Muscle of back (tissue), 11 donors: ENCODE measurements around the gene IL15RA. TPM values are rescaled to one million over a fixed set of nuclear protein-coding genes. Genes with fewer than 3 reads are reported as not detected.
A peak's percentile ranks its signal among the peaks of the same experiment; 100 is the strongest.
"Not testable (repeated sequence)": the region's sequence is repeated elsewhere in the genome, so short reads cannot be mapped to it uniquely, and the experiment has no call there.

Experiments used
- DNase-seq, 3 donors: peaks; one replicate each; pipeline versions ENCODE4 v3.0.0 to v3.0.0-alpha.2; 2013
- polyA plus RNA-seq, 10 donors: library from polyadenylated mRNA; unstranded; fragments of 120-200 nt; gene quantifications; one replicate each; pipeline ENCODE4 v1.2.1, GENCODE V29; 2013; ENCODE audit not compliant: insufficient read length in 10 of 10

IL15RA gene
- polyA plus RNA-seq, 10 donors = 1.2 to 3.9 (median 2.2) TPM

DNA sequence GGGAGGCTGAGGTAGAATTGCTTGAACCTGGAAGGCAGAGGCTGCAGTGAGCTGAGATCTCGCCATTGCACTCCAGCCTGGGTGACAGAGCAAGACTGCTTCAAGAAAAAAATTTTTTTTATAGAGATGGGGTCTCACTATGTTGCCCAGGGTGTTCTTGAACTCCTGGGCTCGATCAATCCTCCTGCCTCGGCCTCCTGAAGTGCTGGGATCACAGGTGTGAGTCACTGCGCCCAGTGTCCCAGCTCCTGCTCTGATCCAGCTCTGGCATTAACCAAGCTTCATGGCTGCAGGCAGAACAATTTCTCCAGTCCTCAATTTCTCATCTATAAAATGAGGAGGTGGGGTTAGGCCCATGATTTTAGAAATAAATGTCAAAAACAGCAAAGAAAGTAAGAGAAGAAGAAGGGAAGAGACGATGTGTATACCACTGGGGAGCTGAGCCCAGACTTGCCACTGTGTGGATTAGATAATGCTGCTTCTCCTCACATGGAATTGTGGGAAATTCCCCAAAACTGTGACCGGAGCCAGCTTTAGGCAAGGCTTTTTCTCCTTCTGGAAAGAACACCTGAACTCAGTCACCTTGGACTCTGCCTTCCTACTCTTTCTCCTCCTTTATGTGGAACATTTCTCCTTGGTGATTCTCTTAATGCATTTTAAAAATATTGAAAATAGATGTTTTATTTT lies 25.5 kb downstream of the IL15RA start:
- no peak for DNase-seq

DNA sequence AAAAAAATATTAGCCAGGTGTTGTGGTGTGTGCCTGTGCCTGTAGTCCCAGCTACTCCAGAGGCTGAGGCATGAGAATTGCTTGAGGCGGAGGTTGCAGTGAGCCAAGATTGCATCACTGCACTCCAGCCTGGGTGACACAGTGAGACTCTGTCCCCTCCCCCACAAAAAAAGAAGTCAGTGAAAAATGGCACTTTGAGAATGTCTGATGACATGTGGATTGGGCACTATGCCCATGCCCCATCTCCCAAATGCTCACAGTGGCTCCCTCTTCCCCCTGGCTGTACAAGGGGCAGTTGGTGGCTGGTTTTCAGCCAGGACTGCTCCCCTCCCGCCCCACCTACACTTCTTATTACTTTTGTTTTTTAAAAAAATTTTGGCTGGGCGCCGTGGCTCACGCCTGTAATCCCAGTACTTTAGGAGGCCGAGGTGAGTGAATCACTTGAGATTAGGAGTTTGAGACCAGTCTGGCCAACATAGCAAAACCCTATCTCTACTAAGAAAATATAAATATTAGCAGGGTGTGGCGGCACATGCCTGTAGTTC lies 26.1 kb downstream of the IL15RA start:
- DNase-seq = no peak

DNA sequence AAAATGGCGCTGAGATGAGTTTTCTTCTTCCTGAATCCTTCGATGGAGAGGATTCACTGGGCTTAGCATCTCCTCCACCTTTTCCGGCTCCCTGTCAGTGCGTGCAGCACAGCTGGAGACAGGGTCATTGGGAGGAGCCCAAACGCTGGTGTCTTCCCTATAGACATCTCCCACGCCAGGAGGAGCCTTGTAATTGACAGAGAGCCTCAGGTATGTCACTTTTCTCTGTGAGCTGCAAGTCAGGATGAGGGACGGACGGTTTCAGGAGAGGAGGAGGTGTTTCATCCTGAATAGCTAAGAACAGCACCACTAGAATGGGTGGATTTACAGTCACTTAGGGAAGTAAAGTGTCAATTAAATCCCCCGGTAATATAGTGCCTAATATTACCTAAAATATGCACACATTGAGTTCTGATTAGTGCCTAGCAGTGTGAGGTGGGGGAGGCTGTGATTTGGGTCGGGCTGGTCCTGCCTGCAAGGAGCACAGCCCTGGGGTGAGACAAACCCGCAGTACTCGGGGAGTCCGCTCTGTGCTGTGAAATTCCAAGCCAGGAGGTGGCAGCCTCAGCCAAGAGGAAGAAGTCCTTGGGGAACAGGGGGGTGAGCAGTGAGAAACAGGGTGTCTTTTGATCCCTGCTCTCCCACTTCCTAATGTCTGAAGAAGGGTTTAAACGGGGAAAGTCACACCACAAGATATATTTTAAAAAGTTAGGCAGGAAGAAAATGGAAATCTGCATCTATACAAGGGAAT lies 28.2 kb downstream of the IL15RA start:
- DNase-seq = peak; percentile 34 to 68 (median 50)

DNA sequence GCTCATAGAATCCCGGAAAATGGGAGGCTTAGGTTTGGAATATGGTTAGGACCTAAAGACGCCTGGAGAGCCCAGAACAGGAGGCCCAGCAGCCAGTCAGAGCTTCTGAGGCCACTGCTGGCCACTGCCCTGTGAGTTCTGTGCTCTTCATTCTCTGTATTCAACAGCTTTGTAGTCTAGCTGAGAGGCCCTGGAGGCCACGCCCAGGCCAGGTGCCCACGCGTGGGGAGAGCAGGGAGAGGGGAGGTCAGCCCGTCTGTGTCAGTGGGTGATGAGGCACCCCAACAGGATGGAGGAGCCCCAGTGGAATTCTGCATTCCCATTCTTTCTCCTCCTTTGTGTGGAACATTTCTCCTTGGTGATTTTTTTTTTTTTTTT lies 29.1 kb downstream of the IL15RA start:
- no peak for DNase-seq

DNA sequence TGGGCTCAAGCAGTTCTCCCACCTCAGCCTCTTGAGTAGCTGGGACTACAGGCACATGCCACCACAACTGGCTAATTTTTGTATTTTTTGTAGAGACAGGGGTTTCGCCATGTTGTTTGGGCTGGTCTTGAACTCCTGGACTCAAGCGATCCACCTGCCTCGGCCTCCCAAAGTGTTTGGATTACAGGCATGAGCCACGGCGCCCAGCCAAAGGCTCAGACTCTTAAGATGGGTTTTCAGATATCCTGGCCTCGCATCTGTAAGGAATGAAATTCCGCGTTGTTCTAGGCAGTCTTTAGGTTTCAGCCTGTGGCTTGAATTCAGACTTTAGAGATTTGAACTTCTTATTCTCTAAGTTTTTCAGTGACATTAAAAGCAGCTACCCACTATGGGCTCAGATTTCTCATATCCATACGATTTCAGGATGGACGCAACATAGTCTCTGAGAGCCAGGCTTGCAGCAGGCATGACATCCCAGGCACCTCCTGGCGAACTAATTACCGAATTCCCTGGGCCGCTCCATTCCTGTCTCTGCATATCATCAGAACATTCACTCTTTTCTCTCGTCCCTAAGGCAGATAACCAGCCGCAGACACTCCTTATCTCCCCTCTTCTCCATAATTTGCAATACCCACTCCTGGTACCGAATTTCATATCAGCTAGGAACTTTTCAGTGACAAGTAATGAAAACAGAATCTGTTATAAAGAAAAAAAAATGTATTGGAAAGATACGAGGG lies 29.7 kb downstream of the IL15RA start:
- no peak for DNase-seq

DNA sequence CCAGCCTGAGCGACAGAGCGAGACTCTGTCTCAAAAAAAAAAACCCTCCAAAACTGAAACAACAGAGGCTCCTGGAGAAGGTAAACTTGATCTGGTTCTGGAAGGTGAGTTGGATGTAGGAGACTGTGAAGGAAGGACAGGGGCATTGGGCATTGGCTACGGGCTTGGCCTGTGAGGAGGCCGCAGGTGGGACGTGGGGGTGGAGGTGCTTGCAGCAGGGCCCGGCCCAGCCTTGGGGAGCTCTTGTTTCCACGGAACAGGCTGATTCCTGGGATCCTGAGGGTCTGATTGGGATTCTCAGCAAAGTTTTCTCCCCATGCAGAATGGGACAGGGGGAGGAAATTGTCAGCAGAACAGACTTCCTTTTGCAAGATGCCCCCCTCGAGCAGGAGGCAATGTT lies 30.6 kb downstream of the IL15RA start:
- no peak for DNase-seq

DNA sequence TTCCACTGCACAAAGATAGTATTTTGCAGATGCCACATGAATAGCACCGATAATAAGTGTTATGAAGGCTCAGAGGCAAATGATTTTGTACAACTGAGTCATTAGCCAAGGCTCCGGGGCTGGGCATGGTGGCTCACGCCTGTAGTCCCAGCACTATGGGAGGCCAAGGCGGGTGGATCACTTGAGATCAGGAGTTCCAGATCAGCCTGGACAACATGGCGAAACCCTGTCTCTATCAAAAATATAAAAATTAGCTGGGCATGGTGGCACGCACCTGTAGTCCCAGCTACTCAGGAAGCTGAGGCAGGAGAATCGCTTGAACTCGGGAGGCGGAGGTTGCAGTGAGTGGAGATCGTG lies 30.9 kb downstream of the IL15RA start:
- DNase-seq = not testable (repeated sequence)

DNA sequence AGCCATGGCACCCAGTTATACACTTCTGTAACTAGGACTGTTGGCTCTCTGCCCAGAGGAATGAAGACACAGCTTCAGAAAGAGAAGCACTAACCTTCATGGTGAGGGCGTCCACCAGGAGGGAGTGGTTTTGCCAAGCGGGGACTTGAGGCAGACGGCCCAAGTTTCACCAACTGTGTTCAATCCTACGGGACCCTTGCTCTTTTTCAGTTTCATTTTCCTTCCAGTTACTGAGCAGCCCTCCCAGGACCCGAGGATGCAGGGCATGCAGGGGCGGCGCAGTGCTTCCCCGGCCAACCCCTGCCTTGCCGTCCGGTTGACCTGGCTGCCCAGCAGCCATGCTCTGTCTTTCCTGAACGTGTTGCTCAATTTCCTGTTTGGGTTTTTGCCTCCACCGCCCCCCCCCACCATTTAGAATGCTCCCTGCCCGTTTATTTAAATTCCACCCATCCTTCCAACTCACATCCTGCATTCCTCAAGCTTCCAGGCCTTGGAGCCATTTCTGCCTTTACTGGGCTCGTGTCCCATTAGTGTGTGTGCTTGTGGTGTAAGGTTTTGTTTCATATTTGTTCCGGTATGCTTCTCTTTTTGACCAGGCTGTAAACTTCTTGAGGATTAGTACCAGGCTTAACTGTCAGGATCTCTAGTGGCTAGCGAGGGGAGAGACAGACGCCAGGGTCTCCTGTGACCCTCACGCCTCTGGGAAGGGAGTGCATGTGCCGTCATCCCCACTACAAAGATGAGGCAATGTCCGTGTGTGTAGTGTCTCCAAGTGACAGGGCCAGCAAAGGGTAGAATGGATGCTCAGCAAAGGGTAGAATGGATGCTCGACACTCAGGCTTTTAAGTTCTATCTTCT lies 31.6 kb downstream of the IL15RA start:
- DNase-seq = peak; percentile 86 to 92 (median 87)

DNA sequence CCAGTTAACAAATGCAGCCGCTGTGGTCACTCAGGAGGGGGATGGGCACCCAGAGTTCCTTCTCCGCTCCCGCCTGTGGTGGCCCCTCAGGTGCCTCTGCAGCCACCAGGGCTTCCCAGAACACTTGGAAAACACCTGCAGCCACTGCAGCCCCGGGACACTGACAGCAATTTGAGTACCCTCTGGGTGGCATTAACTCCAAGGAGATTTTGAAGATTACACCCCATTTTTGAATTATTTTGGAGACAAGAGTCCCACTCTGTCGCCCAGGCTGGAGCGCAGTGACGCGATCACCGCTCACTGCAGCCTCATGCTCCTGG lies 32.2 kb downstream of the IL15RA start:
- no peak for DNase-seq

DNA sequence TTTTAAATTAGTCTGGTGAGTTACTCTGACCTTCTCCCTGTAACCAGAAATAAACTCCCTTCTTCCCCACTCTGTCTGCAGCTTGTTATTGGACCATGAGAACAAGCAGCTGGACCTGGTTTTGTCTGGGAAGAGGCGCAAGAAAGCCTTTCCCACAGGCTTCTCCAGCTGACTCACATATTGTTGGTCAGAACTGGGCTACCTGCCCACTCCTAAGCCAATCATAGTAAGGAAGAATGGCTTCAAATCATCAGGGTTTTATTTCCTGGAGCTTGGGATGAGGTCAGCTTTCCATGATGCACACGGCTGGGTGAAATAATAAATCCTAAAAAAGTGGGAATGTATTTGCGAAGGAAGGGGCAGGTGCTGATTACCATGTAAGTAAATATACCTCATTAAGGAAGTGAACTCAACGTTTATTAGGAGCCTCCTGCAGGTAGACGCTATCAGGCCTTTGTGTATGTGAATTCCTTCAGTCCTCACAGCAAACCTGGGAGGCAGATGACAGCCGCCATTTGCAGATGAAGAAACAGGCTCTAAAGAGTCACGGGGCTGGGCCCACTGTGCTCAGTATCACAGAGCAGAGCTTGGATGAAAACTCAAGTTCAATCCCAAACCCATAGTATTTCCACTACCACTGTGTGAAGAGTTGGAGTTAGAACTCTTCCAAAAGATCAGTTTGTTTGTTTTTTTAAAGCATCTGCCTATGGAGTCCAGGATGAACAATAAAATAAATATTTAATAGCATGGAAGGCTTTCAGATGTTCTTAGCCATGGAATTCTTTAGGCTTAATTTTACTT lies 32.8 kb downstream of the IL15RA start:
- DNase-seq = peak; percentile 97 to 98 (median 98)

DNA sequence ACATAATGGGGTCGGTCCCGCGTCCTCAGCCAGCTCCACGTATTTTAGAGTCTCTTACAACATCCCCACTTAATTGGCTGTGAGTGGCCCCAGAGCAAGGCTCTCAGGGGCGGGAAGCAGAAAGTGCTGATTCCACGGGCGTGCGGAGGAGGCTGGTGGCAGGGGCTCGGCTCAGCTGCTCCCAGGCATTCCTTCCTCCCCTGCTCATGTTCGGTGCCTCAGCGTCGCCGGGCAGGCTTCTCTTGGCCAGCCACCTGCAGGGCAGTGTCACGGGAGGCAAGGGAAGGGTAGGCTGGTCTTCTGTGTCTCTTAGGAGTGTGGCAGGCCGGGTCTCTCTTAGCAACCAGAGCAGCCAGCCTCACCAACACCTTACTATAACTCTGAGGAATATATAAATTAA lies 33.8 kb downstream of the IL15RA start:
- peak; percentile 36 to 73 (median 43) for DNase-seq

DNA sequence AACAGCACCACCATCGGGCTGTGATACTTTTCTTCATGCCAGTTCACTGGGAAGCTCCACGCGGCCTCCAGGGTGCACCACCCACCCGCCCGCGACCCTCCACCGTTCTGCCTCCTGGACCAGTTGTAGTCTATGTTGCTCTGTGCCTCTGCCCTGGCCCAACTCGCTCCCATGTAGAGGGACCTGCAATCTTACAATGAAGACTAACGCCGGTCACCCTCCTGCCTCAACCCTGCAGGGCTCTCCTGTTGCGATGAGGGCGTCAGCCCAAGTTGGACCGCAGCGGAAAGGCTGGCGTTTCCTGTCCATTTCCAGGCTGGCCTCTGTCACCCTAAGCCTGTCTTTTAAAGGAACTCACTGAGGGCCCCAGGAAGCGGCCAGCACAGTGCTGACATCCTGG lies 34.9 kb downstream of the IL15RA start:
- DNase-seq = peak in 2 of 3 donors; percentile 33 to 55

DNA sequence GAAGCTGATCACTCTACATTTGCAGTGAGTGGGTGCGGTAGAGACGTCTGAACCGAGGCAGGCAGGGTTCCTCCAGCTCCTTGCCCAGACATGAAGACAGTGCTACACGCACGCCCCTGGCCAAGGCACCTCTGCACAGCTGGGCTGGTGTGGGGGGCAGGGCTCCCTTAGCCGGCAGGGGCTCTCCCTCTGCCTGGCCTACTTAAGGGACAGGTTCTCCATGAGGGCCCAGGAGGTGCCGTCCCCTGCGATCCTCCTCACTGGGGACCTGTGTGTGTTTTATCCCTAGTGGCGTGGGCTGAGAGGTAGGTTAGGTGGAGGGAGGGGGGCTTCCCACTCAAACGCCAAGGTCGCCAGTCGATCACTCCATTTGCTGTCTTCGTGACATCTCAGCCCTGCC lies 35.3 kb downstream of the IL15RA start:
- no peak for DNase-seq

DNA sequence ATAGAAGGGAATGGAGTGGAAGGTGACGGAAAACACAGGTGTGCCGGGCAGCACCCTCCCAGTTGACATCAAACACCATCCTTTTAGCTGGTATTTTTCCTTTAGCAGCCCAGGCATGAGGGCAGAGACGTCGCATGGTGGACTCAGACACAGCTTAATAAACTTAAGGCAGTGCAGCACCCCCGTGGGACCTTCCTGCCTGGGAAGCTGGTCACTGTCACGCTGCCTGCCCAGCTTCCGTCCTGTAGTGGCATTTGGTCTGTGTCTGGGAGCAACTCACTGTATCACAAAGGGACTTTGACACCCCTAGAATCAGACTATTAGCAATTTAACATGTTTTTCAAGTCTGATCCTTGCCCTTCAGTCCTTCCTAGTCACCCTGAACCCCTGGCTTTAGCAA lies 35.8 kb downstream of the IL15RA start:
- no peak for DNase-seq

DNA sequence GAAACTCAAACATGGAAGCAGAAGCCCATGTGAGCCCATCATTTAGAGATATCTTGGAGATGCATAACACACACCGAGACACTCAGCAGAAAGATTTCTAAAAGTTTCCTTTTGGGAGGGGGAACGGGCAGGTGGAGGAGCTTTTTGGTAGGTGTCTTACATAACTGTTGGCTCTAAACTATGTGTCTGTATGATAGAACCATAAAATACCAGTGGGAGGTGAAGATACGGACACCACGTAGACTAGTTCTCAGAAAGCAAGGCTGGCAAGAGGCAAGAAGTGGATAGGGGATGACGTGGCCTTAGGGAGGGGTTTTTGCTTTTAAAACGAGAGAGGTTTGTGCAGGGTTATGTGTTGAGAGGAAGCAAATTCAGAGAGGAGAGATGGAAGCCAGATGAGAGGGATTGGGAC lies 36.5 kb downstream of the IL15RA start:
- no peak for DNase-seq

DNA sequence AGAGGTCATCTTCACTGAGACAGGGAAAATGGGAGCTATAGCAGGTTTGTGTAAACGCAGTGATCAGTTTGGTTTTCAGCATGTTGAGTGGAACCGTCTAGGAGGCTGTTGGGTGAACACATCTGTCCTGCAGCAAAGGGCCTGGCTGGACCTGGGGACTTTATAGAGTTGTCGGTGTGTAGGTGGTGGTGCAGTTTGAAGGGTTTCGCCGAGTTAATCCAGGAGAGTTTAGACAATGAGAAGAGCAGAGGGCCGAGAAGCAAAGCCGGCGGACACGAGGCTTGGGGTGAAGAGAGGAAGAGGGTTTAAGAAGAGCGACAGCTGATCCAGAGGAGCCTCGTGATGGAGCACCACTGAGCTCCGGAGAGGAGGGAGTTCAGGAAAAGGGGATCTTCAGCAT lies 39.1 kb downstream of the IL15RA start:
- no peak for DNase-seq

DNA sequence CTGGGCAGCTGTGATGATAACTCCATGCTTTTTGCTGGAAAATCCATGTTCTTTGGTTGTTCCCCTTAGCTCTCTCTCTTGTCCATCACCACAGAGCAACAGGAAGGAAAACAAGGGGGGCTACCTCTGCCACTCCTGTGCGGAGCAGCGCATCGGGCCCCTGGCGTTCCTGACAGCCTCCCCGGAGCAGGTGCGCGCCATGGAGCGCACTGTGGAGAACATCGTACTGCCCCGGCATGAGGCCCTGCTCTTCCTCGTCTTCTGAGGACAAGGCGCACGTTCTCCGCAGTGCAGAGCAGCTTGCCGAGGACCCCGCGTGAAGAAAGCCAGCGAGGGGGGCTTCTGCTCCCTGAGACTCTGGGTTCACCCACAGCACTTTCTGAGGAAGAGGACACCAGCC lies 40.3 kb downstream of the IL15RA start:
- no peak for DNase-seq

DNA sequence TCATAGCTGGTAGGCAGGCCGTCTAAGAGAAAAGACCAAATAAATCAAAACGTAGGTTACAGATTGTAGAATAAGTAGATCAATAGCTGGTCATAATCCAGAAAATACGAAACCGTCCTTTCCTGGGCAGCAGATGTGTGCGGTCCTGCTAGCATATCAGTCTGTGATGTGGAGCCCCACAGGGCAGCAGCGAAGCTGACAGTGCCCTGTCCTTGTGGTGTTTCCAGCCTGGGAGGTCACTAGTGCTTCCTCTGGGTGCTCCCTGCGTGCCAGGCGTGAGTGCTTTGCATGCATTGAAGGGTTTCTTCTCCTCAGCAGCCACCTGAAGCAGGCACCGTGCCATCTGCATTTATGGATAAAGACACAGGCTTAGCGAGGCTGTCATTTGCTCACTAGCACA lies 41.7 kb downstream of the IL15RA start:
- no peak for DNase-seq

DNA sequence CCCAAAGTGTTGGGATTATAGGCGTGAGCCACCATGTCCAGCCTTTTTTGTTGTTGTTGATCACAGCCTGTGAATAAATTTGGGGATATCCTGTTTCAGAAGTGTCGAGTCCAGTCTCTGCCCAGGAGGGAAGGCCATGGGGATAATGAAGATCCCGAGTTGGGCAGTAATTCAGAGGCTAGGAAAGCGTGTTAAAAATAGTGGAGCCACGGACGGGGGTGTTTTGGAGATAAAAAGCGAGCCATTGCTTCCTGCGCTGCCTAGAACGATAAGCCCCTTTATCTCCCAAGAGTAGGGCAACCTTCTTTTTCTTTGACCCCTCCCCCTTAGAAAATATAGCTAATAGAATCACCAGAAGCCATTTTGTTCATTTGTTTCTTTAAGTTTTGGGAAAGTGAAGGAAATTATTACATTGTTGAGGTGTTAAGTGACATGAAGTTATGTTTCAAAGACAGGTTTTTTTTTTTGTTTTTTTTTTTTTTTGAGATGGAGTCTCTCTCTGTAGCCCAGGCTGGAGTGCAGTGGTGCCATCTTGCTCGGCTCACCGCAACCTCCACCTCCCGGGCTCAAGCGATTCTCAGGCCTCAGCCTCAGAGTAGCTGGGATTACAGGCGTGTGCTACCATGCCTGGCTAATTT lies 43.3 kb downstream of the IL15RA start:
- DNase-seq = no peak

DNA sequence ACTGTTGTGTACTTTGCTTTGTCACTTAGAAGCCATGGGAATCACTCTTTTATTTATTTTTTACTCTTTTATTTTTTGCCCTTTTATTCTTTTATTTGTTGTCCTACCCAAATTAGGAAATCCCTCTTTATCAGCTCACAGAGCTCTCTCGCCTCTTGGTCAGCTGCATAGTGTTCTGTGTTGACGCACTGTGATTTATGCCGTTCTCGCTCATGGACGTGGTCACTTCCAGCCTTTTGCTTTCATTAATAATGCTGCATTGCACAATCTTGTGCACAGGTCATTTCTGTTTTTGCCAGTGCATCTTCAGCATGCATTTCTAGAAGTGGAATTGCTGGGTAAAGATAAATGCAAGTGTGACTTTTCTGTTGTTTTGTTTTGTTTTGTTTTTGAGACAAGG lies 45.0 kb downstream of the IL15RA start:
- DNase-seq = no peak

DNA sequence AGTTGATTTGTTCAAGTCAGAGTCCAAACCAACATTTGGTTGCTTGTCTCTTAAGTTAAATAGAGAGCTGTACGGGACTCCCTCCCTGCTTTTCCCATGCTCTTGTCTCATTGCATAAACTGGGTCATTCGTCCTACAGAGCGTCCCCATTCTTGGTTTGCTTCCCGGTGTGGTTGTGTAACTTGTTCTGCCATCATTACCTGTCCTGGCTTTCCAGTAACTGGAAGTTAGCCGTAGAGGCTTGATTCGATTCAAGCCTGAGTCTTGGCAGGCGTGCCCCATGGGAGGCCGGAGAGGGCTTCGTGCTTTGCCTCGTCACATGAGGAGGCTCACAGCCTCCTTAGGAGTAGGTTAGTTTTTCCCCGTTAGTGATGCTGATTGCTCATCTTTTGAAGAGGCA lies 47.1 kb downstream of the IL15RA start:
- no peak for DNase-seq
